Activated naive CD4-positive, alpha-beta T cell treated with Interleukin-2 at 50 U/mL for 16 hours (primary cell): Measurements from ENCODE around the gene DMAC2L.
"Not testable (repeated sequence)": the region's sequence is repeated elsewhere in the genome, so short reads cannot be mapped to it uniquely, and the experiment has no call there.

Experiments used
- DNase-seq: peaks from one replicate; pipeline ENCODE4 v3.0.0-alpha.2; 2020

Gene DMAC2L

DNA sequence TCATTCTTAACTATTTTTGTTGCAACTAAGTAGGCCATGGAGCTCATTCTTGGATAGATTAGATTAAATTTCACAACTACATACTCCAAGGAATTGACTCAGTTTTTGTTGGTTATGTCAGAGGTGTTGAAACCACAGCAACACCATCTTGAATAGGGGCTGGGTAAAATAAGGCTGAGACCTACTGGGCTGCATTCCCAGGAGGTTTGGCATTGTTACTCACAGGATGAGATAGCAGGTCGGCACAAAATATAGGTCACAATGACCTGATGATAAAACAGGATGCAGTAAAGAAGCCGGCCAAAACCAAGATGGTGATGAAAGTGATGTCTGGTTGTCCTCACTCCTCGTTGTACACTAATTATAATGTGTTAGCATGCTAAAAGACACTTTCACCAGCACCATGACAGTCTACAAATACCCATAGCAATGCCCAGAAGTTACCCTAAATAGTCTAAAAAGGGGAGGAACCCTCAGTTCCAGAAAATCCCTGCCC, 20.9 kb downstream of the DMAC2L start:
- DNase-seq, result no peak

DNA sequence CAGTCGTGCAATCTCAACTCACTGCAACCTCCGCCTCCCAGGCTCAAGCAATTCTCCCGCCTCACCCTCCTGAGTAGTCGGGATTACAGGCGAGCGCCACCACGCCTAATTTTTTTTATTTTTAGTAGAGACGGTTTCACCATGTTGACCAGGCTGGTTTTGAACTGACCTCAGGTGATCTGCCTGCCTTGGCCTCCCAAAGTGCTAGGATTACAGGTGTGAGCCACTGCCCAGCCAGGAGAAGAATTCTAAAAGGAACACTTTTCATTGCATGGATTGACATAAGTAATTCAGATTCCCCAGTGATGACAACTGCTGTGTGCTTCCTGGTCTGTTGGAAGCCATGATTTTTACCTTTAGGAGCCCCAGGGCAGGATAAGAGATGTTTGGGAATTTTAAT, 22.1 kb downstream of the DMAC2L start:
- no peak for DNase-seq

DNA sequence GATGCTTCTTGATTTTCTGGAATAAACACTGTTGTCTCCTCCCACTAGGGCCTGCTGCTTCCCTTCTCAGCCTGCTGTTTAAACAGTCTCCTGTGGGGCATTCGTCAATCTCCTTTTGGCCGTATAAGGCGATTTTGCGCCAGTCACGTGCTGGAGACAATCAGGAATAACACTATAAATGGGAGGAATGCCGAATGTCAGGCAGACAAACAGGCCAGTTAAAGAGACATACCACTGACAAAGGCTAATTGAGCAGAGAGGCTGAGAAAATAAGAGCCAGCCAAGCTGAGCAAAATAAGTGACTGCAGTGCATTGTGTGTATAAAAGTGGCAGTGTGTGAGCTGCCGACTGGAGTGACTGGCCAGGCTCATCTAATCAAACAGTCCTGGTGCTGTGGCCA, 23.3 kb downstream of the DMAC2L start:
- DNase-seq, result no peak

DNA sequence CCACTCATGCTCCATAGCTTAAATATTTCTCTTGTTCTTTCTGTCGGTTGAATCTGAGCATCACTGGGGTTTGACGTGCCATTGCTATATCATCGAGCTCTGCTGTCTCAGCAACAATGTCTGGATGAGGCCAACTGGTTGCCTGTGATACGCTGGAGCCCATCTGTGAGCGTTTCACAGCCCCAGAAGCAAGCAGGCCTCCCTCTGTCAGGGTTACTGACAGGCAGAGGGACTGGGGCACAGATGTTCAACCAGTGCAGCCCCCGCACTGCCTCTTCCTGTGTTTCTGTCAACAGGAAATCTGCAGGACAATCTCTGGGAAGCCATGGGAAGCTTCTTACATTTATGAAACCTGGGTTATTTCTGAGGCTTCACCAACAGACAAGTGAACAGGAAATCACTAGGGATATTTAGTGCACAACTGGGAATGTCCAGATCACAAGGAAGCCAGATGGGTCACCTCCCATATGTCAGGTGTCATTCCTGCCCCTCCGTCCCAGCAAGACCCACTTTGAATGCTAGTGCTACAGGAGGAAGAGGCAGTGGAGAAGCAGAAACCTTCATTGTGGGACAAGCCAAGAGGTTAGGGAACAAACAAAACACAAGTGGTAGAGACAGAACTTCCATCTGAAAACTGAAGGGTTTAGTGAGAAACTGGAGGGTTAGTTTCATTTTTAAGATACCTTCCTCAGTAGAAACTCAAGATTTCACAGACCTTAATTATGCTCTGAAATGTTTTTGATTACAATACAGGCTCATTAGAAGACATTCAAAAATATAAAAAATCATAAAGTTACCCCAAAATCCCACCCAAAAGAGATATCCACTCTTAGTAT, 24.1 kb downstream of the DMAC2L start:
- no peak for DNase-seq

DNA sequence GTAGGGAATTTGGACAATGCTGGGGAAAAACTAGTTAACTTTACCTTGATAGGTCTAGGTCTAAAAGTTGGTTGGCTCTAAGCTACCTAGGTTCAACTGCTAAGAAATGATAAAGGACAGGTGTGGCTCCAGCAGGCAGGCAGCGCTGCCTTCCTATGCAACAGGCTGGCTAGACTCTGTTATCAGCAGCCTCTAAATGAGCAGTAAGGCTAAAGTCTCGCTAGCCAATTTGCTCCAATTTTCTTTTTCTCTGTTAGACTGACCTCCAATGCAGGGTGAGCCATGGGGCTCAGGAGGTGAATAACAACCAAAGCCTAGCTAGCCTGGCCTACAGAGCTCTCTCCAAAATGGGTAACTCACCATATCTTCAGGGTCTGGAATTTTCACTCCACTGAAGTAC, 26.5 kb downstream of the DMAC2L start:
- DNase-seq, result no peak

DNA sequence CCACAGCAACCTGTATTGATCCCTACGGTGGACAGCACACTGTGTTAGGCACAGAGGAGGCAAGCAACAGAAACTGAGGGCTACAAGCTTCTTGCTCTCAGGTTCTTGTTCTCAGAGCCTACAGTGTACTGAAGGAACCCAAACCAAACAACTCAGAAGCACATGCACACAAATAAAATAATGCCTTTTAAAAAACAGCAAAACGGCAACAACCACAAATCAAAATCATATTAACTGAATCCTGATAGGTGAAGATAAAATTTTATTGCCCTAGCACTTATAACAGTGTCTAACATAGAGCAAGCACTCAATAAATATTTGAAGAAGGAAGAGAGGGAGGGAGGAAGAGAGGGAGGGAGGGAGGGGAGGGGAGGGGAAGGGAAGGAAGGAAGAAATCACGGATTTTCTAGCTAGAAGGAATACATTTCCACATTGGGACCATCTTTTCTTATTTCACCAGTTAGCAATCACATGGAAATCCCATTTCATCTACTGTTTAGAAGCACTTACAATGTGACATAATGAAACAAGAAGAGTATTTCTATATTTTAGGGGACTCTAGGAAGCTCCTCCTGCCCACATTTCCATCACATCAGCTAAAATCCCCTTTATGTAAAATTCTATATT, 27.2 kb downstream of the DMAC2L start:
- DNase-seq, result no peak

DNA sequence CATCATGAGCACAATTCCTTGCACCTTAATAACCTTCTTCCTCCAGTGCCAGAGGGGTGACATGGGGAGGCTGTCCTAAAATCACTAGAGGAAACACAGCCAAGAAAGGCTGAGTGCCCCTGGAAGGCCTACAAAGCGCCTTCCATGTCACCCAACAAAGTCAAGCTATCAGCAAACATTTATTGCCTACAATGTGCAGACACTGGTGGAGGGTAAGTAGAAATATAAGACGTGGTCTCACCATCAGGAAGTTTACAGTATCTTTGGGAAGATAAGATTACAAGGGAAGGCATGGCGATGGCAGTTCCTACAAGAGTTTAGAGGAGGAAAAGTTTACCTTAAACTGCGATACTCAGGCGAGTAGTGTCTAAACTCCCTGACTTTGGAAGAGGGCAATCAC, 27.9 kb downstream of the DMAC2L start:
- no peak for DNase-seq

DNA sequence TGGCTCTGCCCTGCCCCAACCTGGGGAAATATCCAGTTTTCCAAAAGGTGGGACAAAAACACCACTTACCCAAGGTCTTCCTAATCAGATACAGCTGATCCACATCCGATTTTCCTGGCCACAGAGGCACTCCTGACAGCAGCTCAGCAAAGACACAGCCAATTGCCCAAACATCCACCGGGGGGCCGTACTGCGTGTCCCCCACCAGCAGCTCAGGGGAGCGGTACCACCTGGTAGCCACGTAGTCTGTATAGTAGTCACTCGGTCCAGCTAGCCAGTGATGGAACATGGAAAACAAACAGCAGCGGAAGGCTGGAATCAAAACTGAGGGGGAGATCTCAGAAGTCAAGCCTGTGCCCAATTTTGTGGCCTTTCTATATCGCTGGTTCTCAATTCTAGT, 28.8 kb downstream of the DMAC2L start:
- no peak for DNase-seq

DNA sequence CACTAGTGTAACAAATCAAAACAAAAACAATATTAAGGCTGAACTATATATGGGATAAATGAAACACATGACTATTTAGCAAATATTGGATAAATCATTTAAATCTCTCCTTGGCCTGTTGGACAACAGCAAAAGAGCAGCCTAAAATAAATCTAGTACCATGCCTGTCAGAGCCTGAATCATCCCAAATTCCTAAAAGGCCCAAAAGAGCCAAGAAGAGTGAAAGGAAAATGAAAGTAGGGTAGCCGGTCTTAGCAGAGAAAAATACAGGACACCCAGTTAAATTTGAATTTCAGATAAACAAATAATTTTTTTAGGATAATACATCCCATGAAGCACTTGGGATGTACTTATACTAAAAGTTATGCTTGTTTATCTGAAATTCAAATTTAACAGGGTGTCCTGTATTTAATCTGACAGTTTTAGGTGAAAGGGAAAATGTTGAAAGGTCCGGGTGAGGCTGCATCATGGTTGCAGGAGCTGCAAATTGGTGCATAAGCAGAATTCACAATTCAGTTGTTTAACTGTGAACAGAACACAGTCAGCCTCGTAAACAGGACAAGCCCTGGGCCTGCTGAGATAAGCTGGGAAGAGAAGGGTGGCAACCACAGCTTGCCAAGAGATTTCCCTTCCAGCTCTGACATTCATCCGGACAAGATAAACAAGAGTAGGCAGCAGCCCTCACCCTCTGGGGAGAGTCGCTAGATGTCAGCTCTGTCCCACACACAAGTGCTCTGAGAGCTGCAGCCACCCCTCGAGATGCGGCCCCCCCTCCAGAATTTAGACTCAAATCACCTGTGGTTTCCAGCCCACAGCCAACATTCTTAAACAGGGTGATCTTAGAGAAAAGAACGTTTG, 30.3 kb downstream of the DMAC2L start:
- DNase-seq, result peak; percentile 21

DNA sequence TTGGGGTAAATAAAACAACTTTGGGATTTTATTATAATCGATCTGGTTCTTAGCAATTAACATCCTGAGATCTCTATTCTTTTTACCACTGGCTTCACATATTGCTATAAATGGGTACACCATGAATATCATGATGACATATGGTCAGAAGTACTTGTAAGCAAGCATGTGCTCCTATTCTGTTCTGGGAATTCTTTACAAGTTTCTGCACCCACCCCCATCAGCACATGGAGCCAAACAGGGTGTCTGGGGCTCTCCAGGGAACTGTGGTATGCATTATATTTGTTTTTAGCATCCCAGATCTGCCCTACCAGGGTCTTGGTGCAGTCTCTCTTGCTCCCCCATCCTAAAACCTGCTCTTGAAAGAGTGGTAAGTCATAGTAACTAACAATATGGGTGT, 31.3 kb downstream of the DMAC2L start:
- DNase-seq, result no peak

DNA sequence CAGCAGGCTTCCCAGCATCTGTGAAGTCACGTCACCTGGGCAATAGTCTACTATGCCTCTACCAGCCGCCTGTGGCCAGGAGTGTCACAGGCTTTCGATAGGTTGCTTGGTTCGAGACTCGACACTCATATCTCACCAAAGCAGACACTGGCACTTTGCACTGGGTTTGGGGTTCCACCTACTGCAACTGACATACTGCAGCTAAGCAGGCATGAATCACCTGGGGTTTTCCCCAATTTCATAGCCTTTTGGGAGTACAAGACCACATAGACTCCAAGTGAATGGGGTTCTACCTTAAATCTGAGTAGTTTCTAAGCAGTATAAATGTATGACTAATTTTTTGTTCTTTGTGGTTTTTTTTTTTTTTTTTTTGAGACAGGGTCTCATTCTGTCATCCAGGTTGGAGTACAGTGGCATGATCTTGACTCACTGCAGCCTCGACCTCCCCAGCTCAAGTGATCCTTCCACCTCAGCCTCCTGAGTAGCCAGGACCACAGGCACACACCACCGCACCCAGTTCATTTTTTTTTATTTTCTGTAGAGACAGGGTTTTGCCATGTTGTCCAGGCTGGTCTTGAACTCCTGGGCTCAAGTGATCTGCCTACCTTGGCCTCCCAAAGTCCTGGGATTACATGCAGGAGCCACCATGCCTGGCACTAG, 32.1 kb downstream of the DMAC2L start:
- DNase-seq, result peak; percentile 78

DNA sequence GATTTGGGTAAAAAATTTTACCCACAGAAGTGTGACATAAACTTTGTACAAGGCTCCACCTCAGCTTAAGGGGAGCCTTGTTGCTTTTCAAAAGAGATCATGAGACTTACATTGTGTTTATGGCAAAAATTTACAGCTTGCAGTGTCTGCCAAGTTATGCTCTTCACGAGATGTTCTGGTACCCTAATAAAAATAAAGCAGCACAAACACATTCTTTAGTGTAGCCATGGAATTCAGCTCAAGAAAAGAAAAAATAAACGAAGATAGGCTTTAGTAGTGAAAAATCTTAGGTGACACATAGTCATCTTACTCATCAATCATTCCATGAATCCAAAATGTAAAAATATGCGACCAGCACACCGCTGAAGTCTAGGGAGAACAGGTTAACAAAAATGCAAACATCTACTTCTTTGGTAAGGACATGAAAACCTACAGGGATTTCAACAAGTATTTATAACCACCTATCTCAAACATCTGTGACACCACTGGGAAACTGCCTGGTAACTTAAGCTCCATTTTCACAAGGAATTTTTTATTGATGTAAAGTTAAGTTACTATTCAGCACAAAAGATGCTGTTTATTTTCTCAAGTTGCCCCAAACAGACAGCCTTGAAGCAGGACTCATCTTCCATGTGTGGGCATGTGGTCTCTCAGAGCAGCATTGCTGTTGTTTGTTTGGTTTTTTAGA, 32.9 kb downstream of the DMAC2L start:
- no peak for DNase-seq

DNA sequence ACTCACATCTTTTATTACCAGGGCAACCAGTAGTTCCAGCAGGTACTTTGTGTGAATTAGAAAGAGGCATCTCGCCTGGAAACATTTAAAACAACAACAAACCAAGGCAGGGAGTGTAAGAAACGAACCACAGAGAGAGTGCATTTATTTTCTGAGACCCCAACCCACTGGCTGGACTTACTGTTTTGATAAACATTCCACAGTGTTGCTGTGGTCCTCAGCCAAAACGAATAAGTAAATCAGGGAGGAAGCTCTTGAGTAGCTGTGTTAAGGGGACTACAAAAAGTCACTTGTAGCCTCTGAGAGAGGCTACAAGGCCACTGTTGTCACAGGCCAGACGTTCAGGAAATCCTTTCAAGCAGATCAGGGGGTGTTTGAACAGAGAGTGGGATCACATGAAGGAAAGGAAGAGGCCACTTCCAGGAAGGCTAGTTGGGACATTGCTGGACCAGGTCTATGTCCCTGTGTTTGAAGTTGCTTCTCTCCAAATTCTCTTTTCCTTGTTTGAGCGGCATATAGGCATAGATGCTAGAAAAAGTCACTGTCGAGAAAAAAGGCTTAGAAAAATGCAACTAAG, 33.8 kb downstream of the DMAC2L start:
- no peak for DNase-seq

DNA sequence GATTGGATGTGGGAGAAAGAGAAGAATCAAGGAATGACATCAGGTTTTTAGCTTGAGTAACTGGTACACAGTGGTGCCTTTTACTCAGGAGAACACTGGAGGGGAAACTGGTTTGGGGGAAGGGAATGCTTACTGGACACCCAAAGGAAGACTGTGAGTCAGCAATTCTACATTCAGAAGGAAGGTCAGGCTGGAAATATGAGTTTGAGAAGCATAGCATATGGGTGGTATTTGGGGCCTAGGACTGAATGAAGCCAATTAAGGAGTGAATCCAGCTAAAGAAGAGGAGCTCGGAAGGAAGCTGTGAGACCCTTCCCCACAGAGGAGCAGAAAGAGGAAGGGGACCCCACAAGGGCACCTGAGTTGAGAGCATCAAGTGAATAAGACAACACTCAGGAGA, 35.4 kb downstream of the DMAC2L start:
- no peak for DNase-seq

DNA sequence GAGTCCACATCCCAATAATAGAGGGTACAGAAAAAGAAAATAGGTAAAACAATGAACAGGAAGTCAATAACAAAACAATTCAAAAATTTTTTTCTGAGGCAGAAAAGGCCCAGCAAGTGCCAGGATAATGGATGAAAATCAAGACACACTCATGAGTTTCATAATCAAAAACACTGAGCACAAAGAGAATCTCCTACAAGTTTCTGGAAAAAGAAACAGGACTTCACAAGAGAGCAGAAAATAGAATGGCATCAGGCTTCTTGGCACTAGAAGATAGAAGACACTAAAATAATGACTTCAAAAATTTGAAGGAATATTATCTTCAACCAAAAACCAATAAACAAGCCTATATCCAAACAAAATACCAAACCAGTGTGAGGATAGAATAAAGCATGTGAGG, 36.8 kb downstream of the DMAC2L start:
- no peak for DNase-seq

DNA sequence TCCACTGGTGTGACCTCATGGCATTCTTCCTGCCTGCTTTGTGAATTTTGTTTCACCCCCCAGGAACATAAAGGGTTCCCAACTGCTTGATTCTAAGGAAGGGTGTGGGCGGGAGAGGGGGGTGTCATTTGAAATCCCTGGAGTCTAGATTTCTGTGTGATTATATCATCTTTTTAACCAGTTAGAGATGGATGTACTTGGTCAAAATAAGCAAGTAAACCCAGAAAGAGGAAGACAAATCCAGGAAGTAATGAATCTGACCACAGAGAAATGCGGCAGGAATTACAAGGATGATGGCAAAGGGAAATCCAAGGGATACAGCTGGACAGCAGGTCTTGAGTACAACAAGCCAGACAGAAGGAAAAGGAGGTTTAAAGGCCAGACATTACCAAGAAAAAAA, 38.9 kb downstream of the DMAC2L start:
- no peak for DNase-seq

DNA sequence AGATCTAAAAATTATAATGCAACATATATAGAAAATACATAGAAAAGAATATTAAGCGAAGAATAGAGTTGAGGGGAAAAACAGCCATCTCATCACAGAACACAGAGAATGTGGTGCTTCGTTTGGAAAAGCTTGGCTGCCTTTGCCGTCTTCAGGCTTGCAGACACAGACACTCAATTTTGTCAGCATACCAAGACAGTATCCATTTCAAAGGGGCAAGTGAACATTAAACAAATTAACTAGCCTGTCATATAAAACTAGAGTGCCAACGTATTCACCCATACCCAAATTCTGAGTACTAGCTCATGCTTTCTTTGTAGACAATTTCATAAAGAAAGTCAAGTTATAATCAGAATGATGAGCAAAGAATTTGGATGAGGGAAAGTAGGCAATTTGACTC, 40.5 kb downstream of the DMAC2L start:
- no peak for DNase-seq

DNA sequence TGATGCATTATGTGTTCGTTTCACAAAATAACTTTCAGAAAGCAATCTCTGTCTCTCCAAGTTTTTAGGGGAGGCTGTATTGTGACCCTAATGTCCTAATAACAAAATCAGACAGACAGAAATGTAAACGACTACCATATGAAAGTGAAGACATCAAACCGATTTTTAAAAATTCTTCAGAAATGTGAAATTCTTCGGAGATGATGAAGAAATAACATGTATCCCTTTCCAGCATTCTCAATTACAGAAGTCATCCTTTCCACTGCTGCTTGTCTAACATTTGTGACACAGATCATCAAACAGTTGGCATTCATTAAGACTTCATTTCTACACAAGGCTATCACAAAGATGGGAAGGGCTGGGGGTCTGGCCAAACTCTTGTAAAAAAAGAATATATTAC, 41.0 kb downstream of the DMAC2L start:
- no peak for DNase-seq

DNA sequence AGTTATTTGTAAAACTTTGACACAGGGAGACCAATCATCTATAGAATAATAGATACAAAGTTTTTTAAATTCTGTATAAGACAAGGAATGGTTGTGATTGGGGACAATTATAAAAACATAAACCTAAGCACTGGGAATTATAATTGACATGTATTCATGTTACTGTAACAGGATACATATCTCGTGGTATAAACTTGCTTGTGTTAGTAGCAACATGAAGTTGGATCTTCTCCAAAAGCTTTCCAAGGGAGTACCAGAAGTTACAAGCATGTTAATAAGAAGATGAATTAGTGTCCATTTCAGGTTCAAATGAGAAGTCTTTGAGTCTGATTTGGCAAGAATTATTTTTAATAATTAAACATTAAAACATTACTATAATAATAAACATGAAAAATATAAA, 42.4 kb downstream of the DMAC2L start:
- DNase-seq, result no peak

DNA sequence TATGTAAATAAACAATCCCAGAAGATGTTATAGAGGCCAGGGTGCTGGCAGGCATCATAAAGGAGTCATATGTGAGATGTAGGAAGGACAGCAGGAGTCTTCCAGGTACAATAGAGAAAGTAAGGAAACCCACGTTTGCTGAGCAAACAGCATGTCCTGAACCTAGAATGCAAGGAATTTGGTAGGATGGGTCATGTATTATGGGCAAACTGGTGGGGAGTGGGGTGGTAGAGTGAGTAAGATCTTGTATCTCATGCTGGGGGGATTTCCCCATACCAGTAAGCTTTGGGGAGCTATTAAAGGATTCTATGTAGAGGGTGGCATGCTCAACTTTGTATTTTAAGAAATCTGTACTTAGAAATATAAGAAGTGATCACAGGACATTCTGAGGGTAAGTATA, 43.6 kb downstream of the DMAC2L start:
- no peak for DNase-seq

DNA sequence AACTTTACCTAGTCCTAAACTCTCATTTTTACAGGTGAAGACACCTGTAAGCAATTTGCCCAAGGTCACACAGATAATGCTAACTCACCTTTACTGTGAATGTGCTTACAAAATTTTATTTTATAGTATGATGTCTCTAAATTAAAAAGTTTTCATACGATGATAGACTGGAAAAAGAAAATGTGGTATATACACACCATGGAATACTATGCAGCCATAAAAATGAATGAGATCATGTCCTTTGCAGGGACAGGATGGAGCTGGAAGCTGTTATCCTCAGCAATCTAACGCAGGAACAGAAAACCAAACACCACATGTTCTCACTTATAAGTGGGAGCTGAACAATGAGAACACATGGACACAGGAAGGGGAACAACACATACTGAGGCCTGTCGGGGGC, 44.2 kb downstream of the DMAC2L start:
- not testable (repeated sequence) for DNase-seq

DNA sequence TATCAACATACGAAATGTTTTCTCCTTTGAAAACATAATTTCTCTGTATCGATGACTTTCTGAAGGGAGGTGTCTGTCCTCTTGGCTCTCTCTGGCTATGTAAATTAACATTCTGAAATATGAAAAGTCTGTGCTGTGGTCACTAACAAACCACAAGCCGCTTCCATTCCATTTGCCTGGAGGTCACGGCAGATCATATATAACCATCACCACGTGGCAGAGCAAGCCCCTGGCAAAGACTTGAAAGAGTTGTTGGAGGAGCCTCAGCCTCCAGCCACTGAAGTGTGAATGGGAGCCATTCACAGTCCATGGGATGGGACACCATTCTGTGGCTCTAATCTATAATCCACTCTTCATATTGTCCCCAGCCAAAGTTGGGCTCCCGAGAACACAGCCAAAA, 45.0 kb downstream of the DMAC2L start:
- no peak for DNase-seq
